HG03139 (cell line): ENCODE results near the gene CENPQ.
"Not testable (repeated sequence)": the region's sequence is repeated elsewhere in the genome, so short reads cannot be mapped to it uniquely, and the experiment has no call there.

Experiments
- ATAC-seq: cut with Tn5 transposase; IDR thresholded peaks from one replicate; pipeline ENCODE4 v1.9.1; 2021; ENCODE audit not compliant: unreplicated experiment

The CENPQ gene

GRCh38 chr6:49462927-49463611 is at the start of gene CENPQ, which contains the start of gene MMUT:
CENPQ (plus strand) TSS chr6:49463370; CDS start chr6:49470177, 6,807 bp downstream.
MMUT (minus strand) TSS chr6:49463253; CDS start chr6:49459466, 3,787 bp downstream.
- peak; percentile 99 for ATAC-seq

- no peak for ATAC-seq
These were observed 47.8 kb upstream of the CENPQ start for GRCh38 chr6:49415358-49415757.

- ATAC-seq = no peak
These were observed 47.0 kb upstream of the CENPQ start for GRCh38 chr6:49416195-49416594.

- no peak for ATAC-seq
These were observed 39.4 kb upstream of the CENPQ start for GRCh38 chr6:49423817-49424216.

- no peak for ATAC-seq
These were observed 33.0 kb upstream of the CENPQ start for GRCh38 chr6:49430187-49430586.

GRCh38 chr6:49430866-49431265 is 32.3 kb upstream of the CENPQ start:
- no peak for ATAC-seq

GRCh38 chr6:49453221-49453620 is 9.9 kb upstream of the CENPQ start:
- no peak for ATAC-seq

GRCh38 chr6:49454787-49455709 is 8.1 kb upstream of the CENPQ start:
- ATAC-seq = no peak

GRCh38 chr6:49457771-49458170 is 5.4 kb upstream of the CENPQ start:
- no peak for ATAC-seq

GRCh38 chr6:49462071-49462470 is 1.1 kb upstream of the CENPQ start:
- no peak for ATAC-seq

- no peak for ATAC-seq
These were observed 607 bp upstream of the CENPQ start for GRCh38 chr6:49462599-49462926.

- ATAC-seq = no peak
These were observed 420 bp downstream of the CENPQ start for GRCh38 chr6:49463612-49463967.

- no peak for ATAC-seq
These were observed 1.5 kb downstream of the CENPQ start for GRCh38 chr6:49464691-49465090.

- no peak for ATAC-seq
These were observed 4.9 kb downstream of the CENPQ start for GRCh38 chr6:49468042-49468441.

GRCh38 chr6:49476564-49476963 is 13.4 kb downstream of the CENPQ start:
- ATAC-seq = not testable (repeated sequence)

GRCh38 chr6:49479308-49479970 is 16.3 kb downstream of the CENPQ start:
- no peak for ATAC-seq

- not testable (repeated sequence) for ATAC-seq
These were observed 18.7 kb downstream of the CENPQ start for GRCh38 chr6:49481846-49482245.

GRCh38 chr6:49483380-49483779 is 20.2 kb downstream of the CENPQ start:
- not testable (repeated sequence) for ATAC-seq

- ATAC-seq = no peak
These were observed 27.5 kb downstream of the CENPQ start for GRCh38 chr6:49490633-49491032.

- ATAC-seq = no peak
These were observed 34.1 kb downstream of the CENPQ start for GRCh38 chr6:49497304-49497703.

- ATAC-seq = no peak
These were observed 36.0 kb downstream of the CENPQ start for GRCh38 chr6:49499126-49499525.

GRCh38 chr6:49499623-49500022 is 36.5 kb downstream of the CENPQ start, which contains the start of gene GLYATL3:
GLYATL3 (plus strand) TSS chr6:49499923; CDS start chr6:49511991, 12,068 bp downstream.
- ATAC-seq = no peak
